Measurements from ENCODE around the gene E2F6. TPM values are rescaled to one million over a fixed set of nuclear protein-coding genes. Genes with fewer than 3 reads are reported as not detected.

Gene E2F6
- total RNA-seq, 1 donor from 2014 or later = 22.1 TPM

DNA sequence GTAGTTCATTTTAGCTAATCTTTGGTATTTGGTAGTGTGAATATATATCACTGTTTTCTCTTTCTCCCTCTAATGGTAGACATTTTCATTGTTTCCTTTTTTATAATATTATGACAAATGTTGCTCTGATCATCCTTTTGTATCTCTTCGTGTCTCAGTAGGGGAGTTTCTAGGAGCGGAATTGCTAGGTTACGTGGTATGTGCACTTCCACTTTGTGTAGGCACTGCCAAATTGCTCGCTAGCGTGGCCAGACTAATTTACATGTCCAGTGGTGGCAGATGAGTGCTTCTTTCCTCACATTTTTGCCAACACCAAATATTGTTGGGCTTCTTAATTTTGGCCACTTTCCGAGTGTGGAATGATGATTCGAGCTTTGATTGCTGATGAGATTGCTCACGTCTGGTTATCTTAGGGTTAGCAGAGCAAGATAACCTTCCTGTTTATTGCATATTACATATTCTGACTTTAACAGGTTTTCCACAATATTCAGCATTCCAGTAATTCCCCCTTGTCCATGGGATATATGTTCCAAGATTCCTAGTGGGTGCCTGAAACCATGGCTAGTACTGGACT, 37.5 kb upstream of the E2F6 start:
- H3K36me3 ChIP-seq (ENCODE audit: insufficient read depth, low read length) = no peaks in the 10 kb centered on the region
- no peaks in the 10 kb centered on the region for H3K27me3 Mint-ChIP-seq (ENCODE audit: low read depth, unreplicated experiment)
- no peak overlapping the region for H3K4me3 Mint-ChIP-seq (ENCODE audit: unreplicated experiment)
- H3K79me2 ChIP-seq (ENCODE audit: insufficient read depth, low read length) = no peaks in the 10 kb centered on the region
- H2AFZ ChIP-seq (ENCODE audit: low read depth, low read length) = no peak overlapping the region
- DNase-seq (ENCODE audit: low read depth) (no peak), FAIRE-seq (no peak)
- H3K4me1 Mint-ChIP-seq (ENCODE audit: low read depth, unreplicated experiment) = peaks cover 29% of the 10 kb centered on the region
- H4K20me1 ChIP-seq (ENCODE audit: insufficient read depth, low read length) = no peaks in the 10 kb centered on the region
- H3K4me1 ChIP-seq (ENCODE audit: insufficient read depth, low read length) = no peaks in the 10 kb centered on the region
- H3K27ac Mint-ChIP-seq (ENCODE audit: unreplicated experiment) = no peak overlapping the region
- TF ChIP-seq, protein P1, sequence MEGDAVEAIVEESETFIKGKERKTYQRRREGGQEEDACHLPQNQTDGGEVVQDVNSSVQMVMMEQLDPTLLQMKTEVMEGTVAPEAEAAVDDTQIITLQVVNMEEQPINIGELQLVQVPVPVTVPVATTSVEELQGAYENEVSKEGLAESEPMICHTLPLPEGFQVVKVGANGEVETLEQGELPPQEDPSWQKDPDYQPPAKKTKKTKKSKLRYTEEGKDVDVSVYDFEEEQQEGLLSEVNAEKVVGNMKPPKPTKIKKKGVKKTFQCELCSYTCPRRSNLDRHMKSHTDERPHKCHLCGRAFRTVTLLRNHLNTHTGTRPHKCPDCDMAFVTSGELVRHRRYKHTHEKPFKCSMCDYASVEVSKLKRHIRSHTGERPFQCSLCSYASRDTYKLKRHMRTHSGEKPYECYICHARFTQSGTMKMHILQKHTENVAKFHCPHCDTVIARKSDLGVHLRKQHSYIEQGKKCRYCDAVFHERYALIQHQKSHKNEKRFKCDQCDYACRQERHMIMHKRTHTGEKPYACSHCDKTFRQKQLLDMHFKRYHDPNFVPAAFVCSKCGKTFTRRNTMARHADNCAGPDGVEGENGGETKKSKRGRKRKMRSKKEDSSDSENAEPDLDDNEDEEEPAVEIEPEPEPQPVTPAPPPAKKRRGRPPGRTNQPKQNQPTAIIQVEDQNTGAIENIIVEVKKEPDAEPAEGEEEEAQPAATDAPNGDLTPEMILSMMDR (IDR thresholded peaks at IDR 0.05; ENCODE audit: insufficient read depth, low read depth, low read length) = no peak
- no peak for TF ChIP-seq EZH2 (IDR thresholded peaks at IDR 0.05; ENCODE audit: insufficient read depth, low read length)
- H3K9me3 ChIP-seq (ENCODE audit: insufficient read depth, low read depth, low read length) = peaks cover 3% of the 10 kb centered on the region
- H3K9me3 Mint-ChIP-seq (ENCODE audit: unreplicated experiment) = peaks cover 6% of the 10 kb centered on the region
- H3K9ac ChIP-seq (ENCODE audit: low read length) = no peak overlapping the region
- peaks cover 13% of the 10 kb centered on the region for H3K27me3 ChIP-seq (ENCODE audit: insufficient read depth, low read length)
- no peak overlapping the region for H3K27ac ChIP-seq (ENCODE audit: low read depth, low read length)
- no peaks in the 10 kb centered on the region for H3K36me3 Mint-ChIP-seq (ENCODE audit: low read depth, unreplicated experiment)
- H3K4me2 ChIP-seq (ENCODE audit: low read length) = no peak overlapping the region
- no peak overlapping the region for H3K4me3 ChIP-seq (ENCODE audit: insufficient read depth, low read depth, low read length)

GRCh38 chr2:11502740-11503292, 36.9 kb upstream of the E2F6 start:
- Histone ChIP-seq H3K27me3 (ENCODE audit: insufficient read depth, low read length) (peaks cover 8% of the 10 kb centered on the region), H3K4me3 (ENCODE audit: insufficient read depth, low read depth, low read length) (no peak overlapping the region), H3K4me2 (ENCODE audit: low read length) (no peak overlapping the region), H2AFZ (ENCODE audit: low read depth, low read length) (no peak overlapping the region), H3K27ac (ENCODE audit: low read depth, low read length) (no peak overlapping the region), H3K9me3 (ENCODE audit: insufficient read depth, low read depth, low read length) (peaks cover 3% of the 10 kb centered on the region), H3K4me1 (ENCODE audit: insufficient read depth, low read length) (no peaks in the 10 kb centered on the region), H3K9ac (ENCODE audit: low read length) (no peak overlapping the region), H4K20me1 (ENCODE audit: insufficient read depth, low read length) (no peaks in the 10 kb centered on the region), H3K36me3 (ENCODE audit: insufficient read depth, low read length) (no peaks in the 10 kb centered on the region), H3K79me2 (ENCODE audit: insufficient read depth, low read length) (no peaks in the 10 kb centered on the region)
- no peak for DNase-seq (ENCODE audit: low read depth)
- H3K4me3 Mint-ChIP-seq (ENCODE audit: unreplicated experiment) = no peak overlapping the region
- peaks cover 6% of the 10 kb centered on the region for H3K9me3 Mint-ChIP-seq (ENCODE audit: unreplicated experiment)
- peaks cover 34% of the 10 kb centered on the region for H3K4me1 Mint-ChIP-seq (ENCODE audit: low read depth, unreplicated experiment)
- TF ChIP-seq EZH2 (IDR thresholded peaks at IDR 0.05; ENCODE audit: insufficient read depth, low read length) = no peak
- TF ChIP-seq, protein P1 (IDR thresholded peaks at IDR 0.05; ENCODE audit: insufficient read depth, low read depth, low read length) = no peak
- no peaks in the 10 kb centered on the region for H3K27me3 Mint-ChIP-seq (ENCODE audit: low read depth, unreplicated experiment)
- FAIRE-seq = no peak
- H3K27ac Mint-ChIP-seq (ENCODE audit: unreplicated experiment) = peak overlapping the region; percentile 30
- H3K36me3 Mint-ChIP-seq (ENCODE audit: low read depth, unreplicated experiment) = no peaks in the 10 kb centered on the region

DNA sequence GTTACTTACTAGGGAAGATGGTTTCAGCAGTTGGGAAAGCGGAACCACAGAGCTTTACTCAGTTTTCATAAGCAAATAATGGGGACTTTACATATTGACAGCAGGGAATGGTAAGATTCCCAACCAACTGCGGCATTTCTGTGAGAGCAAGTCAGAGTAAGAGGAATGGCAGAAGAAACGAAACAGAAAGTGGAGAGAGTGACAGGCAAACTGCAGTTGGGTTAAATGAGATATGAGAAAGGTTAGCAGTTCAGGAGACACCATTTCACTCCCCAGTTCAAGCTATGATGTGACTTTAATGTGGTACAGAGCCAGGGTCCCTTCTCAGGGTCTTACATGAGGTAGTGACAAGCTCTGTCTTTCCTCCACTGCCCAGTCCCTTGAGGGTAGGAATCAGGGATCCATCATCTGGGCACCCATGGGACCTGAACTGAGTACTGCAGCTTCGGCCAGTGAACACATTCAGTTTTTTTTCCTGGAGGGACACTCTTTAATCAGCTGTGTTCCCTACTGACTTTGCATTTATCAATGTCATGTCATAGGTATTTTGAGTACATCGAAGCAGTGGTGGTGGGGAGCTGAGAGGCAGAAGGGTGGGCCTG, 34.8 kb upstream of the E2F6 start:
- Histone ChIP-seq H4K20me1 (ENCODE audit: insufficient read depth, low read length) (no peaks in the 10 kb centered on the region), H3K27me3 (ENCODE audit: insufficient read depth, low read length) (peaks cover 12% of the 10 kb centered on the region), H3K4me1 (ENCODE audit: insufficient read depth, low read length) (peaks cover 4% of the 10 kb centered on the region), H3K4me2 (ENCODE audit: low read length) (no peak overlapping the region), H3K9ac (ENCODE audit: low read length) (no peak overlapping the region), H3K27ac (ENCODE audit: low read depth, low read length) (no peak overlapping the region), H3K36me3 (ENCODE audit: insufficient read depth, low read length) (no peaks in the 10 kb centered on the region), H2AFZ (ENCODE audit: low read depth, low read length) (no peak overlapping the region), H3K9me3 (ENCODE audit: insufficient read depth, low read depth, low read length) (peaks cover 3% of the 10 kb centered on the region), H3K4me3 (ENCODE audit: insufficient read depth, low read depth, low read length) (no peak overlapping the region), H3K79me2 (ENCODE audit: insufficient read depth, low read length) (no peaks in the 10 kb centered on the region)
- FAIRE-seq (no peak), DNase-seq (ENCODE audit: low read depth) (no peak)
- Mint-ChIP-seq H3K27ac (ENCODE audit: unreplicated experiment) (no peak overlapping the region), H3K4me1 (ENCODE audit: low read depth, unreplicated experiment) (peaks cover 26% of the 10 kb centered on the region), H3K9me3 (ENCODE audit: unreplicated experiment) (peaks cover 6% of the 10 kb centered on the region), H3K4me3 (ENCODE audit: unreplicated experiment) (no peak overlapping the region), H3K36me3 (ENCODE audit: low read depth, unreplicated experiment) (no peaks in the 10 kb centered on the region), H3K27me3 (ENCODE audit: low read depth, unreplicated experiment) (no peaks in the 10 kb centered on the region)
- TF ChIP-seq, protein P1 (IDR thresholded peaks at IDR 0.05; ENCODE audit: insufficient read depth, low read depth, low read length) = no peak
- TF ChIP-seq EZH2 (IDR thresholded peaks at IDR 0.05; ENCODE audit: insufficient read depth, low read length) = no peak

Data from astrocyte (in vitro differentiated cells and primary cell).